Fibroblast of skin of left biceps (primary cell): ENCODE measurements around the gene SUB1.
A peak's percentile ranks its signal among the peaks of the same experiment; 100 is the strongest.
"Not testable (repeated sequence)": the region's sequence is repeated elsewhere in the genome, so short reads cannot be mapped to it uniquely, and the experiment has no call there.

Source experiments
- DNase-seq, 2 experiments: peaks; one replicate each; pipeline ENCODE4 v3.0.0-alpha.2; 2013; ENCODE audit warnings: low read depth in 2 of 2

SUB1 gene

DNA sequence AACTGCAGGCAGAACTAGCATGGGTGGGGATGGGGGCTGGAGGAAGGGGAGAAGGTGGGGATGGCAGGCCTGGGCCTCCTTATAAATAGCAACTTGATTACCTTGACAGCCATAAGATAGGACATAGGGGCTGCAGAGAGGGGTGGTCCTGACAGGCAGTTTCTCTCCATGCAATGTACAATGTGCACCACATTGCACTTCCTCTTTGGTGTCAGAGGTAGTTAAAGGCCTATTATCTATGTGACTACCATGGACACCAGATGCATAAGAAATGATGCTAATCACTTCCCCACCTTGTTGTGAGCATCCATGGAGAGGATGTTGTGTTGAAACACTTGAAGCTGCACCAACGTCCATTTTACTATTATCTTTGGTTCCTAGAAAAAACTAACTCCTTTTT, 20.2 kb upstream of the SUB1 start:
- no peak for DNase-seq

DNA sequence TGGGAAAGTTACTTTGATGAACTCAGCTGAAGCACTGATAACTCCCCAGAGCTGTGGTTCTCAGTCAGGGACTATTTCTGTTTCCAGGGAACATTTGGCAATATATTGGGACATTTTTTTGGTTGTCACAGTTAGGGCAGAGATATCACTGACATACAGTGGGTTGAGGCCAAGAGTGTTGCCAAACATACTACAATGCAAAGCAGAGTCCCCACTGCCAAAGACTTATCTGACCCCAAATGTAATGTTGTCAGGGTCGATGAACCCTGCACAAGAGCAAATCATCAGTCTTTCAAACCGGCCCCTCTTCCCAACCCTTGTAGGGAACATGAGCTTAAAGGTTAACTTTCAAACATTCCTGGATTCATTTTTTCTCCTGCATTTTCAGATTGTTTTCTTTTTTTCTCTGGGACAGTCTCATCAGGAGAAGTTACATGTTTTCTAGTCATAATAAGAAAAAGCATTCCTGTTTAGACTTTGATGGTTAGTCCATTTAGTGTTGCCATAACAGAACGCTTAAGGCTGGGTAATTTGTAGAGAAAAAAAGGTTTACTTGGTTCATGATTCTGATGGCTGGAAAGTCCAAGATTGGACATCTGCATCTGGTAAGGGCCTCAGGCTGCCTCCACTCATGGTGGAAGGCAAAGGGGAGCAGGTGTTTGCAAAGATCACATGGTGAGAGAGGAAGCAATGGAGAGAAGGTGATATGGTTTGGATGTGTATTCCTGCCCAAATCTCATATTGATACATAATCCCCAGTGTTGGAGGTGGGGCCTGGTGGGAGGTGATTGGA, 18.8 kb upstream of the SUB1 start:
- DNase-seq = no peak

DNA sequence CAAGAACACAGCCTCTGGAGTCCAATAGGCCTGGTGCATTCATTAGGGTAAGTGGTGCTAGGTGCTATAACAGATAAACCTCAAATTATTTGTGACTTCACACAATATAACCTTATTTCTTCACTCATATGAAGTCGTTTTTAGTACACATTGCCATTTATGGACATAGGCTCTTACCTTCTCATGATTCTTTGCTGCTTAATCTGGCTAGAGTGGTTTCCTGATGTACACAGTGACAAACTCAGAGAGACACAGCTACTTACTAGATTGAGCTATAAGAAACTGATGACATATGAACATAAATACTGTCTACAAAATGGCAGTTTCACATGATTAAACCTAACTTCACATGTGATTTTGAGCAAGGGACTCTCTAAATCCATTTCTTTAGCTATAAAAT, 14.2 kb upstream of the SUB1 start:
- no peak for DNase-seq

DNA sequence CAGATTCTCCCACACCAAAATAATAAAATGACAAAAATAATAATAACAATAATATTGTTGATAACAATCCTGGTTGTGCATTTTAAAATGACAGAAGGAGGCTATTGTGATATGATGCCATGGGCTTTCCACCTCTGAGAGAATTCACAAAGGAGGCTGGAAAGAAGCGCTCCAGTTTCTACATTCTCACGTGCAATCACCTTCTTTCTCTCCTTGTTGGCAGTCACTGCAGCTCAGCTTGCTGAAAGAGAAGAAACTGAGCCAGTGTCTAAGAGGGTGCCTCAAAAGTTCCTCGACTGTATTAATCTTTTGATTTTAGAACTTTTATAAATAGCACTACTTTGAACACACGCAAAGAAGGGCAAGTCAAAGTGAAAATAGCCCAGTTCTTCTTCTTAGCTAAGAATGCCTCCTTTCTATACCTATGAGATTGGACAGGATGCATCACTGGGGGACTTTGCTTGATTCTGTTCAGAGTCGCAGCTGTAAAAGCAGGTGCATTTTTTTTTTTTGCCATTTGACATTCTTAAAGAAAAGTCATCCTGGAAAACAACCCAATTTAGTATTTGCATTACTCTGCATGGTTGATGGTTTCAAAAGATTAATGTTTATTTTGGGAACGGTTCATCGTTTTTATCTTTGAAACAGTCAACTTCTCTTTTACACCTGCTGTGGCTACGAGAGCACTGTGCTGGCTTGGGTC, 12.4 kb upstream of the SUB1 start:
- DNase-seq = no peak

DNA sequence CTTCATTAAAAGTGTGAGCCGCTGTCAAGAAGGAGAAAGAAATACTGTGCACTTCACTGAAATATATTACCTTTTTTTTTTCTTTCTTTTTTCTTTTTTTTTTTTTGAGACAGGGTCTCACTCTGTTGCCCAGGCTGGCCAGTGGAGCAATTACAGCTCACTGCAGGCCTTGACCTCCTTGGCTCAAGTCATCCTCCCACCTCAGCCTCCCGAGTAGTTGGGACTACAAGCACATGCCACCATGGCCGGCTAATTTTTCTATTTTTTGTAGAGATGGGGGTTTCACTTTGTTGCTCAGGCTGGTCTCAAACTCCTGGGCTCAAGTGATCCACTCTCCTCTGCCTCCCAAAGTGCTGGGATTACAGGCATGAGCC, 11.9 kb upstream of the SUB1 start:
- not testable (repeated sequence) for DNase-seq

DNA sequence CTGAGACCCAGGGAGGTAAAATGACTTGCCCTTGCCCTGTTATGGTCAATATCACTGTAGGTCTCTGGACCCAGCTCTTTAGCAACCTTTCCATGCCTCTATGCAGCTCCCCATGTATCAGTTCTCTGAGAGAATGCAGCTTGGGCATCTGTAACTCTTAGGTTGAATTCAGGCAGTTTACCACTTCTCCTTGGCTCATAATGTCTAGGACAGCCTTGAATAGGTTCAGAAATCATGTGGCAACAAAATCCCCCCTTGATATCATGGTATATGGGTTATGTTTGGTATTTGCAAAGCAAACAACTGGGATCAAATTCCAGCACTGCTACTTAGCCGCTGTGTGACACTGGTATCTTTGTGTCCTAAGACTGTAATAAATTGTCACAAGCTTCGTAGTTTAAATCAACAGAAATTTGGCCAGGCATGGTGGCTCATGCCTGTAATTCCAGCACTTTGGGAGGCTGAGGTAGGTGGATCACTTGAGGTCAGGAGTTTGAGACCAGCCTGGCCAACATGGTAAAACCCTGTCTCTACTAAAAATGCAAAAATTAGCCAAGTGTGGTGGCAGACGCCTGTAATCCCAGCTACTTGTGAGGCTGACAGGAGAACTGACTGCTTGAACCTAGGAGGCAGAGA, 10.7 kb upstream of the SUB1 start:
- DNase-seq = no peak

DNA sequence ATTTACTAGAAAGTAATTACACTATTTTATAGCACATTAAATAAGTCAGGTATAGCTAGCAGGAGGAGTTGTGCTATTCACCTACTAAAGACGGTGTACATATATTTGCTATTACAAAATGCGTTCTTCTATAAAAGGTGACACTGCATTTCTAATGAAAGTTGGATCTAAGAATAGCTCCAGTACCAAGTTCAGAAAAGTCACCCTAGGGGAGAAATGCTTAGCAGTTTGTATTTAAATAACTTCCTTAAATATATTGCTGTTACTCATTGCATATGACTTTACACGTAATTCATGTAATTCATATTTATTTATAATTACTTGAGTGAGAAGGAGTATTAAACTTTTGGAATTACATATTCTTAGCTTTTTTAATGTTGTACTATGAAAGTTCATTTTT, 7.0 kb upstream of the SUB1 start:
- DNase-seq = no peak

DNA sequence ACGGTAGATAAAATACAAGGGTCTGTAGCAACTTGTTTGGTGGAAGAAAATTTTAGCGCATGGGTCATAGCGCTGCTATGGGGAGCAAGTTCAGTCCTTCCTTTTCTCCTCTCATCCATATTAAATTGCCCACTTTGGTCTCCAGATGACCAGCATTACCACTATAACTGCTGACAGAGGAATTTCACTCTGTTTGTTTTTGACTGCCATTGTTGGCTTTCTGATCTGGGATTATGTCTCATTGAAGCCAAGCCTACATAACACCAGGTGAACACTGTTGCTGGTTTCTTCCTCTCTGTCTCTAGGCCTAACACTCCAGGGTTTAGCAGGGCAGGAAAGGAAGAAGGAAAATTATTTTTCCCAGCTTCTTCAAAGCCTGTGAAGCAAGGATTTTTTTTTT, 6.6 kb upstream of the SUB1 start:
- DNase-seq = no peak

DNA sequence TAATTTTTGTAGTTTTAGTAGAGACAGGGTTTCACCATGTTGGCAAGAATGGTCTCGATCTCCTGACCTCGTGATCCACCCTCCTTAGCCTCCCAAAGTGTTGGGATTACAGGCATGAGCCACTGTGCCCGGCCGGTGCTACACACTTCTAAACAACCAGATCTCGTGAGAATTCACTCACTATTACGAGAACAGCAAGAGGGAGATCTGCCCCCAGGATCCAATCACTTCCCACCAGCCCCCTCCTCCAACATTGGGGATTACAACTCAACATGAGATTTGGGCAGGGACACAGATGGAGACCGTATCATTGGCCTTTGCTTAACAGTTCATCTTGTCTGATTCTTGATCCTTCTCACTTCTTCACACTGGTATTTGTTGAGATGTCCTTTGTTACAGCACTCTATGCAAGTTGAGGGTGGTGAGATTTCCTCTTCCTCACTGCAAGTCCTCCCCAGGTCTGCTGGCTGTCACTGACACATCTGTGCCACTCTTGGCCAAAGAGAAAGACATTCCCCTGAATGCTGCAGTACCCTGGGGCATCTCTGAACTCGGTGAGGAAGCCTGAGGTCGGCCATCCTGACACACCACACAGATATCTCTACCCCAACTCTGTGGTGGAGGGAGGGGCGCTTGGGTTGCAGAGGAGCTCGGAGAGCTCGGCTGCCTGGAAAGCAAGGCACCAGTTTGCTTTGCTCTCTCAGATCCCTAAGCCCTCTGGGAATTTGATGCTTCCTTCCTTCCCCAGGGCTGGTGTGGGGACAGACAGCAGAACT, 4.2 kb upstream of the SUB1 start:
- DNase-seq = no peak

DNA sequence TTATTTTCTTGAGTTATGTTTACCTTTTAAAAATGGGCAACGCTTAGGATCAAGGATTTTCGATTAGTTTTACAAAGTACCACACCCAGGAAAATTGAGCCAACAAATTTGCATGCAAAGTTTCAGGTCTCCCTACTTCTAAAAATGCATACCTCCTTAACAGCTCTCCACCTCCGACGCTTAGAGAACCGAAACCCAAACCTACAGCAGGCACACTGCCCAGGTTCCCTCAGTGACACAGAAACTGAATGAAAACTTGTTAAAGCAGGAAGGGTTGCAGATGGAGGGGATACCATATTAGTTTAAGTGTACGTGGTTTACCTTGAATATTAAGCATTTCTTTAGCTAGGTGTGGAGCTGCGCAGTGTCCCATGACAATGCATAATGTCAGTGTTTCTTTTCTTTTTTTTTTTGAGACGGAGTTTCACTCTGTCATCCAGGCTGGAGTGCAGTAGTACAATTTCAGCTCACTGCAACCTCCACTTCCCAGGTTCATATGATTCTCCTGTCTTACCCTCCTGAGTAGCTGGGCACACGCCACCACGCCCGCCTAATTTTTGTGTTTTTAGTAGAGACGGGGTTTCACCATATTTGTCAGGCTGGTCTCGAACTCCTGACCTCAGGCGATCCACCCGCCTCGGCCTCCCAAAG, 1.6 kb upstream of the SUB1 start:
- no peak for DNase-seq

DNA sequence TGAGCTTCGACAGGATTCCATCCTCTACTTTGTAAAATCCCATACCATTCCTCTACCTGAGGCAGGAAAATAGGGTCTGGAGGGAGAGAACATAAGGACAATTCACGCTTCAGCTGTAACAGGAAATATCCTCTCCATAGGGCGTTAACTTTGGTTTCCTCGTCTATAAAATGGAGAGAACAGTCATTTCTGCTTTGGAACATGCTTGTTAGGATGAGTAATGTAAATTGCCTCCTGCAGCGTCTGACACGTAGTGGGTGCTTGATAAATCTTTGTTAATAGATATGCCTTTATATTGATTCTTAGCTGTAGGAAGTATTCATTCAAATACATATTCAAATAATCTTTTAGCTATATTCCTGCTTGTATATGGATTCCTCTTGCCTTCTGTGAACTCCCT, 711 bp upstream of the SUB1 start:
- no peak for DNase-seq

DNA sequence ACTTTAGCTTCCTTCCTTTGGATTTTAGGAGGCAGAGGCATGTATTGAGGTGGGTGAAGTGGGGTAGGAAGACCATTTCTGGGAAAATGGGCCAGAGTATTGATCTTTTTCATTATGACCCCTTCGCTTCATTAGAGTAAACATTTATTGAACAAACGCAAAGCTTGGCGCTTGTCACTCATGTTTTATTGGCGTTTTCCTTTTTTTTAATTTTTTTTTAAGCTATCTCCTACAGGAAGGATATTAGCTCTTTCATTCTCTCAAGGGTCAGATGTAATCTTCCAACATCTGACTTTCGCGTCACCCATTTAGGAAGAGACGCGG, 273 bp upstream of the SUB1 start:
- DNase-seq = no peak

DNA sequence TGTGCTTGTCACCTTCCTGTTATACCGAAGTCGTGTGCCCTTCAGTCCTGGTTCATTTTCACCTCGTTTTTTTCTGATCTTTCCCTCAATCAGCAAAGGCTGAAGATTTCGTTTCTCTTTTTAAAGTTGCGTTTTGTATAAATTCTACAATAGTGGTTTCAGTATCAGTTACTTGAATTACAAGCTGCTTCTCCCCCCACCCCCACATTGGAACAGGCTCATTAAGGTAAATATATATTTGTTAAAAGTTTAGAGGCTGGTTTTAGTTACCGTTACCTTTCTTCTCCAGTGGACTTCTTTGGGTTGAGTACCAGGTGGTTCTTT, 881 bp downstream of the SUB1 start:
- no peak for DNase-seq

DNA sequence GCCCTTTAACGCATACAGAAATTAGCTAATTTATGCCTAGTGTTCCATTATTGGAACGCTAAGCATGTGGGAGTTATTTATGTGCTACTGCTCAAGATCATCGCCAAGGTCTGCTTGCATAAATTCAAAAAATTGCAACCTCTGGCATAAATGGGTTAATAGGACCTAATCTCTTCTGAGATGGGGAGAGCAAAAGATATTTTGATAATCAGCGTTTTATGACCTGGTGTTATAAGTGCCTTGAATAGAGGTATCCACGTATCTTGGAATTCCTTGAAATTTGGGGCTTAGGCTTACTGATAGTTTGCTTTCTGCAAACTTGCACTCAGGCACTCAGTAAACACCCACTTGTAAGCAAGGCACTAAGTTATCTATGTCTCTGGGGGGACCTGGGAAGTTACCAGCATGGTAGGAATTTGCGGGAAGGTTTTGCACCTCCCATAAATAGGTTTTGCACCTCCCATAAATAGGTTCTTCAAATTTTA, 1.8 kb downstream of the SUB1 start:
- DNase-seq = no peak

DNA sequence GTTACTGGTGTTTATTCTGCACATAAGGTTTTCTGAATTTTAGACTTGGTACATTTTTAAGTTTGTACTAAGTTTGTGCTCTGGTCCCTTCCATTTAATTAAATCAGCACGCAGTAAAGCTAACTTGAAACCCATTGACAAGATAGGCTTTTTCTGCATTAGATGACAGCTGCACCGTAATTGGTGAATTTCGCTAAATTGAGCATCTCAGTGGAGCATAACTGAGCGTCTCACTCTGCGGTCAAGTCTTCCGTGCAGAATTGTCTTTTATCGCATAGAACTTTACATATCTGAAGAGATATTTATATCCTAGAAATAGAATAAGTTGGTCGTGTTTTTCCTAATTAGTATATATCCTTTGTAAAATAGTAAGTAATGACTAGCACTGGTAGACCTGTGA, 4.1 kb downstream of the SUB1 start:
- DNase-seq = no peak

DNA sequence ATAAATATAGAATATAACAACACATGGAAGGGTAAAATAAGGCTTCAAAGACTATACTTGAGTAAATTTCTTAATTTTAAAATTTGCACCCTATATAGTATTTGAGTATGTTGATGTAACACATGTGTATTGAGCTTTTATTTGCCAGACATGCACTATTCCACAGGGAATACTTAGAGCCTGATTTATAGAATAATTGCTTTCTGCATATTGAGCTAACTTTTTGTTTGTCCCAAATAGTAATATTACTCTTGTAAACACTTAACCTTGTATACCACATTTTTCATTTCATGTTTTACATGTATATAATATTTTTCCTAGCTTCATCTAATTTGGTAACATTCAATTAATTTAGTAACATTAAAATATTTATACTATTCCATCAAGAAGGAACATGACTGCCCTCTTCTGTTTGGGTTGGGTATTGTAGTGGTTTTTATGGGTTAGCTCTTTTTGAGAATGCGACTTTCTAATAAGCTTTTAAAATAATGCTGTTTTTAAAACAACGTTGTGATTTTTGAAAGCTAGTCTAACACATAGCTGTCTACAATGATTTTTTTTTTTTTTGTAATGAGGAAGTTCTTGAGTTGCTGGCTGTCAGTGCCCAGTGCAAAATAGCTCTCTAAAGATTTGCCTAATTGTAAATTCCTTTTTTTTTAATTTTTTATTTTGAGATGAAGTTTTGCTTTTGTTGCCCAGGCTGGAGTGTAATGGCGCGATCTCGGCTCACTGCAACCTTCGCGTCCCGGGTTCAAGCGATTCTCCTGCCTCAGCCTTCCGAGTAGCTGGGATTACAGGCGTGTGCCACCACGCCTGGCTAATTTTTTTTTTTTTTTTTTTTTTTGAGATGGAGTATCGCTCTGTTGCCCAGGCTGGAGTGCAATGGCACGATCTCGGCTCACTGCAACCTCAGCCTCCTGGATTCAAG, 4.8 kb downstream of the SUB1 start:
- DNase-seq = peak in 1 of 2 experiments; percentile 40

DNA sequence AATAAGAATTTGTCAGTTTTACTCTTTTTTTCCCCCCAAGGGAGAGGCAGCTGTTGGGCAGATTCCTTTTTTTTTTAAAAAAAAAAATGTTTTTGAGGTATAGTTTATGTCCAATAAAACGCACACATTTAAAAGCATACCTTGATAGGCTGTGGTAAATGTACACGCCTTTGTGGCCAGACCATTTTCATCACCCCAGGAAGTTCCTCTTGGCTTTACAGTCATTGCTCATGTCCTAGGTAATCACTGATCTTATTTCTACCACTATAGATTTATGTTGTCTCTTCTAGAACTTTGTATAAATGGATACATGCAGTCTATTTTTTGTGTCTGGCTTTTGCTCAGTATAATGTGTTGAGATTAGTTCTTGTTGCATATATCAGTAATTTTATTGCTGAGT, 9.8 kb downstream of the SUB1 start:
- DNase-seq = no peak

DNA sequence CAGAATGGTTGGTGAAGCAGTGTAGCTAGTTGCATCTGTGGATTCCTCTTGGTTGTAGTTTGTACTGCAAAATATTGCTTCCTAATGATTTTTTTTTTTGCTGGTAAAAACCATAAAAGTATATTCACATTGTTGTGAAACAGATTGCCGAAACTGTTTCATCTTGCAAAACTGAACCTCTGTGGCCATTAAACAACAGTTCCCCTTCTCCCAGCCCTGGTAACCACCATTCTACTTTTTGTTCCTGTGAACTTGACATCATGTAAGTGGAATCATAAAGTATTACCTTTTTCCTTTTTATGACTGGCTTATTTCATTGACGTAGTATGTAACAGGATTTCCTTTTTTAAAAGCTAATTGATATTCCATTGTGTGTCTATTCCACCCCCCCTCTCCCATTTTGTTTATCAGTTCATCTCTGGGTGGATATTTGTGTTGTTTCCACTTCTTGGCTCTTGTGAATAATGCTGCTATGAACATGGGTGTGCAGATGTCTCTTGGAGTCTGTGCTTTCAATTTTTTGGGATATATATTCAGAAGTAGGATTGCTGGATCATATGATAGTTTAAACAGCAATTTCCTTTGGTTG, 11.8 kb downstream of the SUB1 start:
- DNase-seq = no peak

DNA sequence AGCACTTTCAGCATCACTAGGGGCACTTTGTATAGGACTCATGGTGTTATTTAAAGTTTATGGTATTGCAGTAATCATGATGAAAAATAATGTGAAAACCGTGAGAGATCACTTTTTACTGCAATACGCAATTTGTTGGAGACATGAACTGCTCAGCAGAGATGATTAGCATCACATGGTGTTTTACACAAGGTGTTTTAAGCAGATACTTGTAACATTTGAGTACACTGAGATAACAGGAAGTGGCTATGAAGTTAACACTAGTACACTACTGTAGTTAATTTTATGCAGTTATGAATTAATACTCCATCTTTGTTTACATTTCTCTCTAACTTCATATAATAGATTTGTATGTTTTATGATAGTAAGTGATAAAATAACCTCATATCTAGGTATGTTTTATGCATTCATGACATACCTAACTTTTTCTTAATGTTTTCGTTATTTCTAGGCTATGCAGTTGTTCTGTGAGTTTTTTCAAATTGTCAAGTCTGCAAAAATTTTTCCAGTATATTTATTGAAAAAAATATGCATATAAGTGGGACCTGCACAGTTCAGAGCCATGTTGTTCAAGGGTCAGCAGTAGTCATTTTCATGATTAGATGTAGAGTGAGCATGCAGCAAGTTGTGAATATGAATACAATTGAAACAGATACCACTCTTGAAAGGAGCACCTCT, 13.0 kb downstream of the SUB1 start:
- DNase-seq = no peak

DNA sequence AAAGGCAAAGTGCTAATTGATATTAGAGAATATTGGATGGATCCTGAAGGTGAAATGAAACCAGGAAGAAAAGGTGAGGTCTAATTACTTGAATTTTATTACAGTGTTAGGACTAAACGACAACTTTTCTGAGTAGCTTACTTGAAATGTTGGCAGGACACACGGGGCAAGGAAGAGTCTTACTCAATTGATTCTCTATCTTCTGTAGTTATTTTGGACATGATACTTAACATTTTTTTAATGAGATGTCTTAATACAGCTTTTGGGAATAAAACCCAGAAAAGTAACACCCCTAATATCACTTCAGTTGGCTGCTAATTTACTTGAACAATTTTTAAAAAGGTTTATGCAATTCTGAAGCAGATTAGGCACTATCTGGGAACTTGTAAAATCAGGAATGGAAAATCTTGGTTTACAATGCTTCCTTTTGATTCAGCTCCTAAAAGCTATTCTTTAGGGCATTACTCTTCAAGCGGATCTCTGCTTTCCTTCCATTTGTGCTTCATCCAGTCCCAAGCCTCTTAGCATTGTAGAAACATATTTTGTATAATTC, 13.7 kb downstream of the SUB1 start:
- DNase-seq = no peak
